ENCODE data around the gene EPS8L3.
"Not testable (repeated sequence)": the region's sequence is repeated elsewhere in the genome, so short reads cannot be mapped to it uniquely, and the experiment has no call there.

Gene EPS8L3

DNA sequence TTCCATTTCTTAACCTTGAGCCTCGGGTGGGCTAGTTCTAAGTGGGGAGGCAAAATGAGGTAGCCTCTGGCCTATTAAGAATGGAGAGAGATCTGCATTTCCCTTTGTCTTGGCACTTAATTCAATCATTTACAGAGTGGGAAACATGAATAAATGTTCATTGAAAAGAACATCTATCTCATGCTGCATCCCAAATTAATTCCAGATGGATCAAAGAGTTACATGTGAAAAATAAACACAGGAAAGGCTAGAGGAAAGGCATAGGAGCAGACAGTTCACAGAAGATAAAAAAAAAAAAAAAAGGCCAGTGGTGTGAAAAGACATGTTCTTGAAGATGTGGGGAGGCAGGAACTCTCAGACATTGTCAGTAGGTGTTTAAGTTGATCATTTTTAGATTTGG lies 35.7 kb upstream of the EPS8L3 start:
- Mint-ChIP-seq H3K9me3 (no peaks in the 10 kb centered on the region), H3K4me1 (ENCODE audit: low read depth) (peaks cover 80% of the 10 kb centered on the region), H3K4me3 (no peak overlapping the region), H3K27me3 (no peaks in the 10 kb centered on the region), H3K27ac (no peak overlapping the region), H3K36me3 (ENCODE audit: low read depth) (no peaks in the 10 kb centered on the region)
- DNase-seq: peak; percentile 12

DNA sequence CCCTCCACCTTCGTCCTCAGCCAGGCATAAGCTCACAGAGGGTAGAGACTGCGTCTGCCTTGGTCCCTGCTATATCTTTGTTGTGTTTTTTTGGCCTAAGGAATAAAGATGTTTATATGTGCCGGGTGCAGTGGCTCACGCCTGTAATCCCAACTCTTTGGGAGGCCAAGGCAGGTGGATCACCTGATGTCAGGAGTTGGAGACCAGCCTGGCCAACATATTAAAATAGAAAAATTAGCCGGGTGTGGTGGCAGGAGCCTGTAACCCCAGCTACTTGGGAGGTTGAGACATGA lies 33.5 kb upstream of the EPS8L3 start:
- not testable (repeated sequence) for H3K9me3 Mint-ChIP-seq; H3K36me3 Mint-ChIP-seq (ENCODE audit: low read depth); H3K27me3 Mint-ChIP-seq; H3K4me3 Mint-ChIP-seq
- H3K27ac Mint-ChIP-seq: peak overlapping the region; percentile 79
- peak; percentile 27 for DNase-seq
- H3K4me1 Mint-ChIP-seq (ENCODE audit: low read depth): peaks cover 79% of the 10 kb centered on the region

DNA sequence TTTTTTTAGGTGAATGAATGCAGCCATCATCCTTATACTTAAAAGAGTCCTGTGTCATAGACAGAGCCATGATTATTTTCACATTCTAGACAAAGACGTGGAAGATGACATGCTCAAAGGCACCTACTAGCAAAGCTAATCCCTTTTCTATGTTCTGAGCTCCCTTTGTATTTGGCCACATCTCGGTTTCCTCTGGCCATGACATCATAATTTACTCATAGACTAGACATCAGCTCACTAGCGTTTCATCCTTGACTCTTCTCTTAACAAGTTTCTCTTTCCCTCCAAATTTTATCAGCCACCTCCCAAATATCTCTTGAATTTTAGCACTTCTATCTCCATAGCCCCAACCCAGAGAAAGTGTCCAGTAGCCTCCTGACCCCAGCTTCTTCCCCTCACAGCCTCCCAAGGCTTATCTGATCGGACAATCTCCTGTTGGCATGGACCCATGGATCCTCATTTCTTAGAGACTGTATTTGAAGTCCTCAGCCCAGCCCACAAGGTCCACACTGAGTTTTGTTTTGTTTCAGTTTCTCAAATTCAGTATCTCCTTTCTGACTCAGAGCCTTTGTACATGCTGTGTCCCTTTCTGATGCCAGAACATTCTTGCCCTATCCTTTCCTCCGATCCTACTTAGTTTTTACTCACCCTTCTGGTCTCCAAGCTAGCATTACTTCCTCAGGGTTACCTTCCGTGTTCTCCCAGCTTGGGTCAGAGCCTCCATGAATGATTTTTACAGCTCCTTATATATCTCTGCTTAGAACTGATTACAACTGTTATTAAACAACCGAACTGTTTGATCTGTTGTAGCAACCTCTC lies 33.0 kb upstream of the EPS8L3 start:
- Mint-ChIP-seq H3K27ac (peak overlapping the region; percentile 79), H3K4me3 (no peak overlapping the region), H3K36me3 (ENCODE audit: low read depth) (no peaks in the 10 kb centered on the region), H3K9me3 (no peaks in the 10 kb centered on the region), H3K4me1 (ENCODE audit: low read depth) (peaks cover 79% of the 10 kb centered on the region), H3K27me3 (no peaks in the 10 kb centered on the region)
- DNase-seq: peak; percentile 31

DNA sequence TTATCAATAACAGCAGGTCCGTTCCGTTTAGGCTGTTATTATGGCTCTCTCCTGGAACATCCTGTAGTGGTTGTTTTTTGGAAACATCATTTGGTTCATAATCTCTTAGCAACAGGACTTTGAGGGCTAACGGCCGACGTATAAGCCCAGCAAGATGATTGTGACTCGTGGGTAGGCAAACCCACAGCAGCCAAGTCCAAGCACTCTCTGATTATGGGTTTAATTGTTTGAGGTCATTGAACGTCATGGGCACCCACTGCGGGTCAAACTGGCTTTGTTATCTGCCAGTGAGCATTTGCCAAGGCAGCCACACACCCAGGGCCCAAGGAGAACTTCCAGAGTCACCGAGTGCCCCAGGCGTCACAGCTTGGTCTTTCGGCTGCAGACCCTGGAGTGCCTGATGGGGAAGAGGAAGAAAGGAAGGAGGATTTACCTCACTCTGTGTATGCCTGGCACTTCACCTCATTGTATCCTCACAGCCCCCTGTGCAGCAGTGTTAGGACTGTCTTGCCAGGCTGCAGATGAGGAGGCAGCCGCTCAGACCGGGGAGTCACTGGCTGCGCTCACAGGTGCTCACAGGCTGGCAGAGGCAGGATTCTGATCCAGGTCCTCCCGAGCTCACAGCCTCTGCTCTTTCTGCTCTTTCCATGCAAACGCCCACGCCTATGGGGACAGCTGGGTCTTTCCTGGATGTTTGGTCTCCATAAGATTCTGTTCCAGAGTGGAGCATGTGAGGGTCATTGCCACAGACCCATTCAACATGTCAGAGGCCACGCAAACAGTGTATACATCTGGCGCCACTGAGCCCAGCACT lies 30.8 kb upstream of the EPS8L3 start:
- H3K4me3 Mint-ChIP-seq: no peak overlapping the region

DNA sequence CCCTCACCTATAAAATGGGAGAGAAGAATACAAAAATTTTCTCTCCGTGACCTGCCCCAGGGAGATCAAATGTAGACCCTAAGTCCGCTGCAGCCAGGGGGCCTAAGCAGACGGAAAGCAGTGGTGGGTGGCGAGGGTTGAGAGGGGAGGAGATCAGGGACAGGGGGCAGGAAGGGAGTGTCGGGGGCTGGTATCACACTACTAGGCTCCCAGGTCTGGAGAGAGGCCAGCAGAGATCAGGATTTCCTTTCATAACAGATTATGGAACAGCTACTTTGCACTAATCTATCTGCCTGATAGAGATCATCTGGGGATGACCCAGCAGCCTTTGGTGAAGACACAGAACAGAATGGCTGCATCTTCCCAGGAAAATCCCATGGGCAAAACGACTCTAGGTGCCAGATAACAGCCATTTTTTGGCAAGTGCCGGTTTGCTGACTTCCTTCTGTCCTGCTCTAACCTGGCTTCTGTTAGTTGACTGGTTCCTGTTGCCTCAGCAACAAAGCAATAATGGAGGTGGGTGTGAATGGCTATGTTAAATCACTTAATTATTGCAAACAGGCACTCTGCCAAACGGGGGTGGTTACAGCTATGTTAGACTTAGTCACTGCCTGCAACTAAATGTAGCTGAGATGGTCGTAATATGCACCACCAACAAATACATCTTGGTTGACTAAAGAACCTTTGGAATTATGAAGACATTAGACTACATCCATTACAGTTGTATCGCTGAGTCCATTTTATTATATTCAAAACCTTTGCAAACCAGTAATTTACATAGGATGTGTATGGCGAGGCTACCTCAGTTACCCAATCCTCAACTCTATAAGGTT lies 30.0 kb upstream of the EPS8L3 start:
- Mint-ChIP-seq H3K4me1 (ENCODE audit: low read depth) (peaks cover 87% of the 10 kb centered on the region), H3K36me3 (ENCODE audit: low read depth) (no peaks in the 10 kb centered on the region), H3K27me3 (no peaks in the 10 kb centered on the region), H3K27ac (peak overlapping the region; percentile 69), H3K9me3 (no peaks in the 10 kb centered on the region), H3K4me3 (no peak overlapping the region)
- peak; percentile 38 for DNase-seq

More for the DNA sequence above, 30.8 kb upstream of the EPS8L3 start:
- Mint-ChIP-seq H3K27ac (no peak overlapping the region), H3K9me3 (no peaks in the 10 kb centered on the region), H3K27me3 (no peaks in the 10 kb centered on the region), H3K4me1 (ENCODE audit: low read depth) (peaks cover 83% of the 10 kb centered on the region), H3K36me3 (ENCODE audit: low read depth) (no peaks in the 10 kb centered on the region)
- peak; percentile 26 for DNase-seq

DNA sequence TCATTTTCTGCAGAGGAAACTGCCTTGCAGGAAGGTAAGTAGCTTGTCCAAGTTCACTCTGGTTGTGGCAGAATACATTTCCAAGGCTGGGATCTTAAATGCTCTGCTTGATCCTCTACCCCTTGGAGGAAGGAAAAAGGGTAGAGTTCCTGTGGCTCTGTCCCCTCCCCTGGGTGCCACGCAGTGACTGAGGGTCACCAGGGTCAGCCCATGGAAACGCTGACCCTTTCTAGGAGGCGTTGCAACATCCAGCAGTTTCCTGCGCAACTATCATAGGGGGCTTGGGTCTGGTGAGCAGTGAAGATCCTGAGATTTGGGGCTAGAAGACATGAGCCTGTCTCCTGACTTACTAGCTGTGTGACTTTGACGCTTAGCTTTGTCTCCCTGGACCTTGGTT lies 29.4 kb upstream of the EPS8L3 start:
- H3K36me3 Mint-ChIP-seq (ENCODE audit: low read depth): no peaks in the 10 kb centered on the region
- peak overlapping the region; percentile 69 for H3K27ac Mint-ChIP-seq

DNA sequence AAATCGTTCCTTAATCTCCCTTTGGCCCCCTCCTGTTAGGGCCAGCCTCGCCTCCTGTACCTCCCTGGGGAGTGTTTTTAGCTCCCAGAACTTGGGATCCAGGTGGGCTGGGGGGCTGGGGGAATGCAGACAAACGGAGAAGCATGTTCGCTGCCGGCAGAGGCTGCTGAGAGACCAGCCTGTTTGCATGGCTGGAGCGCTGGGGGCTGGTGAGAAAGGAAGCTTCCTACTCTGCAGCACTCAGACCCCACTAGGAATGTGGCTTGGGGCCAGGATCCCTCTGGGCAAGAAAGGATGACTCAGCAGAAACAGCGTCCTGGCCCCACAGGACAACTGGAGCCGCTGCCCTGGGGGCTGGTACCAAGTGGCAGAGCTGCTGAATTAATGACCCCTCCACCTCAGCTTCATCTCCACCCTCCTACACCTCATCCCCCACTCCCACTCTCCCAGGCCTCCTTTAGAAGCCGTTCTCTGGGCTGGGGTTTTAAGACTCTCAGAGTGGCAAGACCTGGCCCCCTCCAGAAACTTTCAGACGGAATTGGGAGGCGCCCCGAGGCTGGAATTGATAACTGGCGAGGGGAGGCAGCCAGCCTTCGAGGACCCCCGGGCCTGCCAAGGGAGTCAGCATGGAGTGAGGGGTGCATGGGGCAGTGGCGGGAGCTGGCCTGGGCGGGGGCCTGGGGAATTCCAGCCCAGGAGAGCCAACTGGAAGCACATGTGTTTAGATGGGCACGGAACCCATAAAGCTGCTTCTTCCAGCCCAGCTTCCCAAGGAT lies 28.5 kb upstream of the EPS8L3 start:
- Mint-ChIP-seq H3K27ac (no peak overlapping the region), H3K4me3 (no peak overlapping the region), H3K9me3 (no peaks in the 10 kb centered on the region), H3K4me1 (ENCODE audit: low read depth) (peaks cover 85% of the 10 kb centered on the region), H3K27me3 (no peaks in the 10 kb centered on the region), H3K36me3 (ENCODE audit: low read depth) (no peaks in the 10 kb centered on the region)
- DNase-seq: peak; percentile 27

More for the DNA sequence above, 29.4 kb upstream of the EPS8L3 start:
- no peaks in the 10 kb centered on the region for H3K27me3 Mint-ChIP-seq
- no peak overlapping the region for H3K4me3 Mint-ChIP-seq
- peaks cover 89% of the 10 kb centered on the region for H3K4me1 Mint-ChIP-seq (ENCODE audit: low read depth)
- no peaks in the 10 kb centered on the region for H3K9me3 Mint-ChIP-seq
- DNase-seq: peak; percentile 25

DNA sequence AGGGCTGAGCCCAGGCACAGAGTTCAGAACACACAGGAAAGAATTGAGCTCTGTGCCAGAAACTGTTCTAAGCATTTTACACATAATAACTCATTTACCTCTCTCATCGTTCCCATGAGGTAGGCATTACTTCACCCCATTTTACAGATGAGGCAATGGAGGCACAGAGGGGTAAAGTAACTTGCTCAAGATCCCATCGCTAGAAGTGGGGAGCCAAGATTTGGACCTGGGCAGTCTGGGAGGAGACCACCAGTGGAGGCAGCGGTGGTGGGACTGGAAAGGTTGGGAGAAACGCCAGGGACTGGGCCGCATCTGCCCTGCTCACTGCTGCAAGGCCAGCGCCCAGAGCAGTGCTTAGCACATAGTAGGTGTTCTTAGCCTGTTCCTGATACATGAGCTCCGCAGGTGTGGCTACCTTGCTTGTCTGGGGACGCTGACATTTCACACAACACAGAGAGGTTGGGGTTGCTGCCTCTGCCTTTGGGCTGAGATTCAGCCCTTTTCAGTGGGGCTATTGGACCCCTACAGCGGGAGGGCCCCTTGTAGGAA lies 27.8 kb upstream of the EPS8L3 start:
- no peaks in the 10 kb centered on the region for H3K27me3 Mint-ChIP-seq
- H3K27ac Mint-ChIP-seq: peak overlapping the region; percentile 92
- H3K36me3 Mint-ChIP-seq (ENCODE audit: low read depth): no peaks in the 10 kb centered on the region
- peak; percentile 28 for DNase-seq
- no peak overlapping the region for H3K4me3 Mint-ChIP-seq
- H3K9me3 Mint-ChIP-seq: no peaks in the 10 kb centered on the region
- peaks cover 81% of the 10 kb centered on the region for H3K4me1 Mint-ChIP-seq (ENCODE audit: low read depth)

DNA sequence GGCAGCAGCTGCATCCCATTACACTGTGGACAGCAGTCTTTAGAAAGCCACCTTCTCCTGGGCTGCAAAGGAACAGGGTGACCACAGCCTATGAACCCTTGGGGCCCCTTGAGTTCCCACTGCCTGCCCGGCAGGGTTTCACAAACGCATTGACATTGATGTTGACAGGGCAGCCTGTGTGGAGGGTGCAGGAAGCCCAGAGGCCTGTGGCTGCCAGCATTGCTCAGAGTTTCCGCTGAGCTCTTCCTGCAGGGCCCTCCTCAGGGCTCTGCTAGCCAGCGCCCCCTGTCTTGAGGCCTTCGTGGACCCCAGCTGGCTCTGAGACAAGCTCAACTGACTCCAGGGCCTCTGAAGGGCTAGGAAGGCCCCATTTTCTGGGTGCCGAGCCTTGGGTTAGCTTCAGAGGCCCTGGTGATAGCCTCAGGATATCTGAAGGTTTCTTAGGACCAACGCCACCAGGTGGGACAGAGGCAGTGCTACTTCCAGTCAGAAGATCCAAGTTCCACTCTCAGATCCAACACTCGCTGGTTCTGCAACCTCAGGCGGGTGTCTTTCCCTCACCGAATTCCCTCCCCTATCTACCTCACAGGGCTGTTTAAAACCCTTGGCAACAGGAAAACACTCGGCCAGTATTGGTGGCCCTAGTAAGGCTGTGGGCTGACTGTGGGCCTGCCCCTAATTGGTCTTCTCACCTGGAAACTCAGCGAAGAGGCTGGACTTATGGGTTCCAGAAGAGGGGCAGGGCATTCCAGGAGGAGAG lies 27.2 kb upstream of the EPS8L3 start:
- Mint-ChIP-seq H3K27ac (peak overlapping the region; percentile 92), H3K4me1 (ENCODE audit: low read depth) (peaks cover 80% of the 10 kb centered on the region), H3K4me3 (peak overlapping the region; percentile 31), H3K36me3 (ENCODE audit: low read depth) (no peaks in the 10 kb centered on the region), H3K27me3 (no peaks in the 10 kb centered on the region), H3K9me3 (no peaks in the 10 kb centered on the region)
- peak; percentile 84 for DNase-seq

DNA sequence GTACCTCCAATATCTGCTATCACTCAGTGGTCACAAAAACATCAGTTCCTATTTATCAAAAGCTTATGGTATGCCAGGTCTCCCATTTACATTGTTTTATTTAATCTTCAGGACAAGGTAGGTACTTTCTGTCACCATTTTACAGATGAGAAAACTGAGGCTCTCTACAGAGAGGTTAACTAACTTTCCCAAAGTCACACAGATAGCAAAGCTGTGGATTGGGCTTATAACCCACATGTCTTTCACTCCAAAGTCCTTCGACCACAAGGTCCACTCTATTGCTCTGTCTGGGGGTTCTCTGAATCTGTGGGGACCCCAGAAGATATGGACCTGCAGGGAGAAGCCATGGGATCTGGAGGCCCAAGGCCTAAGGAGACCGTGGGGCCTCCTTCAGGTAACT lies 26.6 kb upstream of the EPS8L3 start:
- Mint-ChIP-seq H3K36me3 (ENCODE audit: low read depth) (no peaks in the 10 kb centered on the region), H3K27ac (peak overlapping the region; percentile 92), H3K4me3 (peak overlapping the region; percentile 31), H3K9me3 (no peaks in the 10 kb centered on the region), H3K4me1 (ENCODE audit: low read depth) (peaks cover 77% of the 10 kb centered on the region), H3K27me3 (no peaks in the 10 kb centered on the region)
- no peak for DNase-seq

DNA sequence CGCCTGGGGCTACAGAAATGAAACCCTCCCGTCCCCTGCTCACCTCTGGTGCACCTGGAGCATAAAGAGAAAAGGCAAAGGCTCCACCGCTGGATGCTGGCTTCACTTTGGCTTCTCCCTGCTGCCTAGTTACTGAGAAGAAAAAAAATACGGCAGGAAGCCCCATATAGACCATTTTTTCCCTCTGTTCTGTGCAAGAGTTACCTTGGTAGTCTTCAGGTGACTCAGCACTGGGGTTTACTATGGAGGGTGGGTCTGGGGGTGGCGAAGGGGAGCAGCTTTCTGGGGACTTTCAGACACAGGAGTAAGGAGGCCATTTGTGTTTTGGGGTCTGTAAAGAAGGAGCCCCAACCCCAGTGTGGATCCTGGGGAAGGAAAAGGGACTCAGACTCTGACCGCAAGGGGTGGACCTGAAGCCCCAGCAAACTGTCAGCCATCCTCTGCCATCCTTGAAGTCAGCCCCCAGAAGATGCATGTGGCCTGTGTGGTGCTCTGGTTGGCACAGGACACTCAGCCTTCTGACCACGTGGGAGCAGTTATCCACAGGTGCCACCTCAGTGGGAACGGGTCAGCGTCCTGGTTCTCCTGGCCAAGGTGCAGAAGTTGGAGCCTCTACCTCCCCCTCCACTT lies 25.9 kb upstream of the EPS8L3 start:
- no peaks in the 10 kb centered on the region for H3K27me3 Mint-ChIP-seq
- H3K4me1 Mint-ChIP-seq (ENCODE audit: low read depth): peaks cover 72% of the 10 kb centered on the region
- H3K27ac Mint-ChIP-seq: peak overlapping the region; percentile 92
- no peaks in the 10 kb centered on the region for H3K36me3 Mint-ChIP-seq (ENCODE audit: low read depth)
- no peaks in the 10 kb centered on the region for H3K9me3 Mint-ChIP-seq
- peak; percentile 28 for DNase-seq
- H3K4me3 Mint-ChIP-seq: no peak overlapping the region

DNA sequence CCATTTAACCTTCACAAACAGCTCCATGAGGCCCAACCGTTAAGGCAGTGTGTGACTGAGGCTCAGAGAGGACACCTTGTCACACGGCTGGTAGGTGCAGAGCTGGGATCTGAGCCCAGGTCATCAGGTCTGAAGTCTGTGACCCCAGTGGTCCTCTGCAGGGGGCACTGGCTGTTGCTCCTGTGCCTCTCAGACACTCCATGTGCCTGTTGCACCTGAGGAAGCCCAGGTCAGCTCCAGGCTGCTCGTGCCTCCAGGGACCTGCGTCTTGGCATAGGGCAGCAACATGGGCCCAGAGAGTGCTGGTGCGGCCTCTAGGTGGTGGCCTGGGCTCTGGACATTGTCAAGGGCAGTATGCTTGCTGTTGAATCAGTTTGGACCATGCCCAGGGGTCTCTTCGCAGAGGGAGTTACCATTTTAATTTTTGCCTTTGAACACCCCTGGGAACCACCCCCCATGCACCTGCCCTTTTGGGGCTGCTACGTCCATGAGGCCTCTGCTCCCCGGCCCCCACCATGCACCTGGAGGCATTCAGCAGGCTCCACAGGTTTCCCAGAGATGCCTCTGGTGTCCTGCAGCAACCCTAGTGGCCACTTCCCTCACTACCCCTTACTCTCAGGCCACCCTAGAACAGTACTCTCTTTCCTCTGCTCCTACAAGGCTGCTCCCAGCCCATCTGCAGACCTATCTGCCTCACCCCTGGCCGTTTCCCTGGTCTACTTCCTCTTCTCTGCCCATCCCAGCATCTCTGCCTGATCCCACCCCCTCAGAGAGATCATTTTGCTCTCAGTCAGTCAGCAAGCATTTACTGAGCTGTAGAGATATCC lies 25.2 kb upstream of the EPS8L3 start:
- Mint-ChIP-seq H3K9me3 (no peaks in the 10 kb centered on the region), H3K36me3 (ENCODE audit: low read depth) (no peaks in the 10 kb centered on the region), H3K4me3 (no peak overlapping the region), H3K27me3 (no peaks in the 10 kb centered on the region), H3K4me1 (ENCODE audit: low read depth) (peaks cover 65% of the 10 kb centered on the region), H3K27ac (peak overlapping the region; percentile 72)
- peak; percentile 37 for DNase-seq

Data from activated T-cell treated with anti-CD3 and anti-CD28 coated beads, Interleukin-2, amount 50 U/mL, for 24 hours (primary cell).